Measurements from ENCODE around the gene GNL3. TPM values are rescaled to one million over a fixed set of nuclear protein-coding genes. Genes with fewer than 3 reads are reported as not detected.

The GNL3 gene
- total RNA-seq, 2 donors from 2014 or later: 46.1 to 50.5 TPM

- intact Hi-C loops (cut with DNase I): loop anchor here in 1 of 2 donors (5.0 kb wide), 1 partner anchor 451 kb away; no protein-coding TSS in a partner anchor
Observed at GRCh38 chr3:52683611-52684010, 2.2 kb upstream of the GNL3 start.

DNA sequence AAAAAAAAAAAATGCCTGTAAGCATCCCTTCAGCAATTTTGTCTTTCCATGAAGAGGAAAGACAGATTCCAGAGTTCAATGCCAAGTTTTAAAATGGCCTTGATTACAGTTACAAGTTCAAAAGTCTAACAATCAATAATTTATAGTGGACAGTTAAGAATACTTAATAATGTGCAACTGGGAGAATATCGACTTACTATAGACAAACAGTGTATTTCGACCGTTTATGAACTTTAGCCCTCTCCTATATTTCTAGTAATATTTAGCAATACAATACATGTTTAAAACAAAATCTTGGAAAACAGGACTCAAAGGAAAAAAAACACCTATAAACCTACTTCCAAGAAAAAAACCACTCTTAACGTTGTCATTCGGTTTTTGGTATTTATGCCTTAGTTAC is 1.6 kb upstream of the GNL3 start:
- intact Hi-C loops (cut with DNase I): loop anchor here in 1 of 2 donors (5.0 kb wide), 1 partner anchor 452 kb away; no protein-coding TSS in a partner anchor
- no peak for DNase-seq (ENCODE audit: low spot score)

More at GRCh38 chr3:52683611-52684010, 2.2 kb upstream of the GNL3 start:
- DNase-seq (ENCODE audit: low spot score): no peak

GRCh38 chr3:52685285-52685708 is 535 bp upstream of the GNL3 start:
- peak; percentile 92 for DNase-seq (ENCODE audit: low spot score)
- intact Hi-C loops (cut with DNase I): no loop called here

- no peak for DNase-seq (ENCODE audit: low spot score)
- intact Hi-C loops (cut with DNase I): no loop called here
Observed at GRCh38 chr3:52688266-52688665, 2.4 kb downstream of the GNL3 start.

DNA sequence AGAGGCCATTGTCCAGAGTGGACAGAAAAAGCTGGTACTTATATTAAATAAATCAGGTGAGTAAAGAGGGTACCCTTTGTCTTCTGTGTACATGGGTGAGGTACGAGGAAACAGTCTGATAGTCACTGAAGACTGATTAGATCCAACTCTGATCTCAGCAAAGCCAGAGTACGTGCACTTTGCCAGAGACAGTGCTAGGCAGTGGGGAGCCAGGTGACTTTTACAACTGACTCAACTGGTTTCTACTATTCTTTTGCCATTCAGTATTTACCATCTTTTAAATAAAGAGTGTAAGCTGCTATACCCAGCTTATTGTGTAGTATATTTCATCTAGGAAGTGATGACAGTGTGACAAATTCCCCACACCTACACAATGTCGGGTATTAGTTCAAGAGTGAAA is 3.3 kb downstream of the GNL3 start:
- intact Hi-C loops (cut with DNase I): no loop called here

GRCh38 chr3:52690560-52690959 is 4.7 kb downstream of the GNL3 start:
- intact Hi-C loops (cut with DNase I): no loop called here
- no peak for DNase-seq (ENCODE audit: low spot score)

More for the DNA sequence above, 3.3 kb downstream of the GNL3 start:
- no peak for DNase-seq (ENCODE audit: low spot score)

DNA sequence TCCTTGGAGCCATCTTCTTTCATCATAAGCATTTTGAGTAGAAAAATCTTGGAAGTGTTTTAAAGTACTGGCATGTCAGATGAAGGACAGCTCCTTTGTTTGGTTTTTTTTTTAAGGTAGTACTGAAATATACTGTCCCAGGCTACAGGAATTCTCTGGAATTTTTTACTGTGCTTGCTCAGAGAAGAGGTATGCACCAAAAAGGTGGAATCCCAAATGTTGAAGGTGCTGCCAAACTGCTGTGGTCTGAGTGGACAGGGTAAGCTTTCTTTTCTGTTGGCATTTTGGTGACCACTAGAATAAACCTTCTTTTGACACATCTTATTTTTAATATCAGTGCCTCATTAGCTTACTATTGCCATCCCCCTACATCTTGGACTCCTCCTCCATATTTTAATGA is 7.2 kb downstream of the GNL3 start:
- intact Hi-C loops (cut with DNase I): no loop called here
- no peak for DNase-seq (ENCODE audit: low spot score)

- intact Hi-C loops (cut with DNase I): no loop called here
Observed at GRCh38 chr3:52694528-52695189, 8.8 kb downstream of the GNL3 start.

GRCh38 chr3:52695798-52696671 is 10.2 kb downstream of the GNL3 start:
- intact Hi-C loops (cut with DNase I): no loop called here
- DNase-seq (ENCODE audit: low spot score): no peak

More at GRCh38 chr3:52694528-52695189, 8.8 kb downstream of the GNL3 start:
- DNase-seq (ENCODE audit: low spot score): no peak

- intact Hi-C loops (cut with DNase I): no loop called here
- DNase-seq (ENCODE audit: low spot score): no peak
Observed at GRCh38 chr3:52696830-52697631, 11.2 kb downstream of the GNL3 start.

- no peak for DNase-seq (ENCODE audit: low spot score)
- intact Hi-C loops (cut with DNase I): no loop called here
Observed at GRCh38 chr3:52697632-52697965, 11.8 kb downstream of the GNL3 start.

GRCh38 chr3:52703341-52703740 is 17.5 kb downstream of the GNL3 start:
- no peak for DNase-seq (ENCODE audit: low spot score)
- intact Hi-C loops (cut with DNase I): no loop called here

- DNase-seq (ENCODE audit: low spot score): no peak
- intact Hi-C loops (cut with DNase I): no loop called here
Observed at GRCh38 chr3:52704611-52705437, 19.0 kb downstream of the GNL3 start.

GRCh38 chr3:52705438-52705687 is 19.5 kb downstream of the GNL3 start:
- DNase-seq (ENCODE audit: low spot score): no peak
- intact Hi-C loops (cut with DNase I): no loop called here

DNA sequence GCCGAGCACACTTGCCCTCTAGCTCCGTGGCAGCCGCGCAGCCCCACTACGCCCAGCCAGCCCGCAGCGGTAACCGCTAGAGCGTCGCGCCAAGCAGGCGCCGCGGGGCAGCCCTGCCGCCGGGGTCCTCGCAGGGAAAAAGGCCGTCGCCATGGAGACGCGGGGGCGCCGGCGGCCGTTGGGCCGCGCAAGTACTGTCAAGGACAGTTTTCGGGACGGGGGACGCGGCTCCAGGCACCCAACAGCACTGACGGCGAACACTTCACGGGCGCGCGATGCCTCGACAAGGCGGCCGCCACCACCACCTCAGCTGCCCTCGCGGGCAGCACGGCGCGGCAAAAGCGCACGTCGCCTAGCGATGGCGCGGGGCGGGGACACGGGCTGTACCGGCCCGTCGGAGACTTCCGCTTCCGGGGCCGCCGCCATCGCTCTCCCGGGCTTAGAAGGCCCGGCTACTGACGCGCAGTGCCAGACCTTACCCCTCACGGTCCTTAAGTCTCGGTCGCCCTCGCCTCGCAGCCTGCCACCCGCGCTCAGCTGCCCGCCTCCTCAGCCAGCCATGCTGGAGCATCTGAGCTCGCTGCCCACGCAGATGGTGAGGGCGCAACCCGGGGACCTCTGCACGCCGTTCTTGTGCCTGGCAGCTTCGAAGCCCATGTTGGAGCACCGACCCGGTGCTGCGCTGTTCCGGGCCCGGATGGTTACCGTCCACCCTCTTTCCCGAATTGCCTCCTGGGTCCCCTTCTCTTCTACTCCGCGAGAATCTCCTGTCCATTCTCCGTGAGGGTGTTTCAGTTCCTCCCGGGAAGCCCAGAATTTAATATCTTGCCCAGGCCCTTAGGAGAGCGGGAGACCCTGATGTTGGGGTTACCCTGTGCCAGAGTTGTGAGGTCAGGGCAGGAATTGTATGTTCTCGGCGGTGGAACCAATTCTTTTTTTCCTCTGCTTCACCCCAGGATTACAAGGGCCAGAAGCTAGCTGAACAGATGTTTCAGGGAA is 20.2 kb downstream of the GNL3 start, which contains the start of the genes GLT8D1 and SPCS1:
Gene GLT8D1, minus strand, starts transcription at position 104 of the 999 bp plus-strand sequence. CDS start 5,331 bp downstream, outside the sequence.
Gene SPCS1, plus strand, starts transcription at position 419 of the 999 bp plus-strand sequence. Its CDS starts 141 bp downstream, at position 560.
- intact Hi-C loops (cut with DNase I): no loop called here
- DNase-seq (ENCODE audit: low spot score): peak; percentile 96

DNA sequence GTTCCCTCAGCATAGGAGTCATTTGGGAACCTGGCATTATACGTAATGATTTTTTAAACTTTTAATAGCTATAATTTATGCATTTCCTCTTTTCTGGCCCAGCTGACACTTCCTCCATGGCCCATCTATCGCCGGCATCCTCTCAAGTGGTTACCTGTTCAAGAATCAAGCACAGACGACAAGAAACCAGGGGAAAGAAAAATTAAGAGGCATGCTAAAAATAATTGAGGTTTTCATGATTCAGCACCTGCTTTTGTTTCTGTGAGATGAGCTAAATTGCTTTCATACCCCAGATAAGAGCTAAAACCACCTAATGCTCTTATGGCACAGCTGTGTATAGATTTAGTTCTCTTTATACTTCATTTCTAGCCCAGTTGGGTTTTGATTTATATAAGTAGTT is 21.8 kb downstream of the GNL3 start:
- intact Hi-C loops (cut with DNase I): no loop called here
- DNase-seq (ENCODE audit: low spot score): no peak

DNA sequence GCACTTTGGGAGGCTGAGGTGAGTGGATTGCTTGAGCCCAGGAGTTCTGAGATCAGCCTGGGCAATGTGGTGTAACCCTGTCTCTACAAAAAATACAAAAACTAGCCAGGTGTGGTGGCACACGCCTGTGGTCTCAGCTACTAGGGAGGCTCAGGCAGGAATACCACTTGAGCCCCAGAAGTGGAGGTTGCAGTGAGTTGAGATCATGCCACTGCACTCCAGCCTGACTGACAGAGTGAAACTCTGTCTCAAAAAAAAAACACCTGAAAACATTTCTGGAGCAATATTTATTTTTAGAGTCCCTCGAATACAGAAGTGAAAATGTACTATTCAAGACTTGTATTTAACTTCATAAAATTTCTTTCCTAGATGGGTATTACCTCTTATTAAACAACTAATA is 24.7 kb downstream of the GNL3 start:
- intact Hi-C loops (cut with DNase I): no loop called here
- DNase-seq (ENCODE audit: low spot score): no peak

Data from posterior vena cava (tissue), 2 donors.